K562 (cell line): ENCODE data around the gene PDRG1.

Experiments used
- CEBPB ChIP-seq: fragments of 450-650 bp; IDR thresholded peaks from 2 replicates; pipeline ENCODE4 v1.6.1; 2016; ENCODE audit warnings: missing genetic modification characterization, missing compliant biosample characterization
- FOS ChIP-seq: IDR thresholded peaks from 3 replicates; pipeline ENCODE4 v1.6.1; 2011; ENCODE audit not compliant: insufficient read length; ENCODE audit errors: extremely low read depth
- LEF1 ChIP-seq: fragments of 450-650 bp; IDR thresholded peaks from 2 replicates; pipeline ENCODE4 v1.6.1; 2016; ENCODE audit warnings: mild to moderate bottlenecking
- ZNF445 ChIP-seq: fragments of 250-450 bp; sonication (Bioruptor Pico); IDR thresholded peaks from 2 replicates; pipeline ENCODE4 v1.4.0; 2020; ENCODE audit warnings: low read depth, mild to moderate bottlenecking, moderate library complexity
- TF ChIP-seq, protein P1 (sequence below): sonication (generic); formaldehyde crosslinking; IDR thresholded peaks from 2 replicates; pipeline ENCODE4 v1.8.0; 2022; ENCODE audit warnings: mild to moderate bottlenecking, missing genetic modification reagents
- TF ChIP-seq, protein P2 (sequence below): fragments of 250-450 bp; sonication (Bioruptor Pico); IDR thresholded peaks from 2 replicates; pipeline ENCODE4 v1.4.0; 2020
- TF ChIP-seq, protein P3 (sequence below): sonication (generic); formaldehyde crosslinking; IDR thresholded peaks from 2 replicates; pipeline ENCODE4 v1.8.1; 2022; ENCODE audit warnings: missing genetic modification reagents
- TF ChIP-seq, protein P4 (sequence below), 3 experiments: IDR thresholded peaks in 2 of 3; conservative IDR thresholded peaks in 1 of 3; 2 replicates each; pipeline ENCODE4 v1.5.1; 2011 to 2012; ENCODE audit warnings: low read length in 3 of 3, mild to moderate bottlenecking in 3 of 3, control low read depth in 2 of 3, improper control_type of control experiment in 1 of 3, inconsistent platforms in 1 of 3, low read depth in 1 of 3, mixed read lengths in 1 of 3, moderate library complexity in 1 of 3; ENCODE audit not compliant: insufficient read depth in 2 of 3

DNA sequence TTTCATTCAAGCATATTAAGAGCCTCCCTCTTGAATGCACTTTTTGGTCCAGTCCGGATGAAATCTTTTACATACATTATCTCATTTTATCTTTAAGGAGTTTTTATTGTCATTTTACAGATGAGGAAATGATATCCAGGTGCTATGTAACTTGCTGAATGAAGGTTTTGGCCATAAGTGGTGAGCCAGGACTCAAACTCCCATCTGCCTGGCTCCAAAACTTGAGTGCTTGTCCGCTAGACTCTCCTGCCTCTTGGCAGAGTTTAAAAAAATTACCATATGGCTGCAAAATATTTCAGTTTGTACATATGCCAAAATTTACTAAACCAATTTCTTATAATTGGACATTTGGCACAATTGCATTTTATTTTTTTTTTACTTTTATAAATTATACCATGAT lies 12.2 kb downstream of the PDRG1 start:
- TF ChIP-seq, protein P1, sequence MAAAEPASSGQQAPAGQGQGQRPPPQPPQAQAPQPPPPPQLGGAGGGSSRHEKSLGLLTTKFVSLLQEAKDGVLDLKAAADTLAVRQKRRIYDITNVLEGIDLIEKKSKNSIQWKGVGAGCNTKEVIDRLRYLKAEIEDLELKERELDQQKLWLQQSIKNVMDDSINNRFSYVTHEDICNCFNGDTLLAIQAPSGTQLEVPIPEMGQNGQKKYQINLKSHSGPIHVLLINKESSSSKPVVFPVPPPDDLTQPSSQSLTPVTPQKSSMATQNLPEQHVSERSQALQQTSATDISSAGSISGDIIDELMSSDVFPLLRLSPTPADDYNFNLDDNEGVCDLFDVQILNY (CRISPR knock-in tag) = no peak
- TF ChIP-seq FOS (no peak), LEF1 (no peak), ZNF445 (no peak), CEBPB (tag) (no peak)
- TF ChIP-seq, protein P2, sequence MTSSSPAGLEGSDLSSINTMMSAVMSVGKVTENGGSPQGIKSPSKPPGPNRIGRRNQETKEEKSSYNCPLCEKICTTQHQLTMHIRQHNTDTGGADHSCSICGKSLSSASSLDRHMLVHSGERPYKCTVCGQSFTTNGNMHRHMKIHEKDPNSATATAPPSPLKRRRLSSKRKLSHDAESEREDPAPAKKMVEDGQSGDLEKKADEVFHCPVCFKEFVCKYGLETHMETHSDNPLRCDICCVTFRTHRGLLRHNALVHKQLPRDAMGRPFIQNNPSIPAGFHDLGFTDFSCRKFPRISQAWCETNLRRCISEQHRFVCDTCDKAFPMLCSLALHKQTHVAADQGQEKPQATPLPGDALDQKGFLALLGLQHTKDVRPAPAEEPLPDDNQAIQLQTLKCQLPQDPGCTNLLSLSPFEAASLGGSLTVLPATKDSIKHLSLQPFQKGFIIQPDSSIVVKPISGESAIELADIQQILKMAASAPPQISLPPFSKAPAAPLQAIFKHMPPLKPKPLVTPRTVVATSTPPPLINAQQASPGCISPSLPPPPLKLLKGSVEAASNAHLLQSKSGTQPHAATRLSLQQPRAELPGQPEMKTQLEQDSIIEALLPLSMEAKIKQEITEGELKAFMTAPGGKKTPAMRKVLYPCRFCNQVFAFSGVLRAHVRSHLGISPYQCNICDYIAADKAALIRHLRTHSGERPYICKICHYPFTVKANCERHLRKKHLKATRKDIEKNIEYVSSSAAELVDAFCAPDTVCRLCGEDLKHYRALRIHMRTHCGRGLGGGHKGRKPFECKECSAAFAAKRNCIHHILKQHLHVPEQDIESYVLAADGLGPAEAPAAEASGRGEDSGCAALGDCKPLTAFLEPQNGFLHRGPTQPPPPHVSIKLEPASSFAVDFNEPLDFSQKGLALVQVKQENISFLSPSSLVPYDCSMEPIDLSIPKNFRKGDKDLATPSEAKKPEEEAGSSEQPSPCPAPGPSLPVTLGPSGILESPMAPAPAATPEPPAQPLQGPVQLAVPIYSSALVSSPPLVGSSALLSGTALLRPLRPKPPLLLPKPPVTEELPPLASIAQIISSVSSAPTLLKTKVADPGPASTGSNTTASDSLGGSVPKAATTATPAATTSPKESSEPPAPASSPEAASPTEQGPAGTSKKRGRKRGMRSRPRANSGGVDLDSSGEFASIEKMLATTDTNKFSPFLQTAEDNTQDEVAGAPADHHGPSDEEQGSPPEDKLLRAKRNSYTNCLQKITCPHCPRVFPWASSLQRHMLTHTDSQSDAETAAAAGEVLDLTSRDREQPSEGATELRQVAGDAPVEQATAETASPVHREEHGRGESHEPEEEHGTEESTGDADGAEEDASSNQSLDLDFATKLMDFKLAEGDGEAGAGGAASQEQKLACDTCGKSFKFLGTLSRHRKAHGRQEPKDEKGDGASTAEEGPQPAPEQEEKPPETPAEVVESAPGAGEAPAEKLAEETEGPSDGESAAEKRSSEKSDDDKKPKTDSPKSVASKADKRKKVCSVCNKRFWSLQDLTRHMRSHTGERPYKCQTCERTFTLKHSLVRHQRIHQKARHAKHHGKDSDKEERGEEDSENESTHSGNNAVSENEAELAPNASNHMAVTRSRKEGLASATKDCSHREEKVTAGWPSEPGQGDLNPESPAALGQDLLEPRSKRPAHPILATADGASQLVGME = no peak
- TF ChIP-seq, protein P3, sequence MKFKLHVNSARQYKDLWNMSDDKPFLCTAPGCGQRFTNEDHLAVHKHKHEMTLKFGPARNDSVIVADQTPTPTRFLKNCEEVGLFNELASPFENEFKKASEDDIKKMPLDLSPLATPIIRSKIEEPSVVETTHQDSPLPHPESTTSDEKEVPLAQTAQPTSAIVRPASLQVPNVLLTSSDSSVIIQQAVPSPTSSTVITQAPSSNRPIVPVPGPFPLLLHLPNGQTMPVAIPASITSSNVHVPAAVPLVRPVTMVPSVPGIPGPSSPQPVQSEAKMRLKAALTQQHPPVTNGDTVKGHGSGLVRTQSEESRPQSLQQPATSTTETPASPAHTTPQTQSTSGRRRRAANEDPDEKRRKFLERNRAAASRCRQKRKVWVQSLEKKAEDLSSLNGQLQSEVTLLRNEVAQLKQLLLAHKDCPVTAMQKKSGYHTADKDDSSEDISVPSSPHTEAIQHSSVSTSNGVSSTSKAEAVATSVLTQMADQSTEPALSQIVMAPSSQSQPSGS (CRISPR knock-in tag) = no peak
- TF ChIP-seq, protein P4, sequence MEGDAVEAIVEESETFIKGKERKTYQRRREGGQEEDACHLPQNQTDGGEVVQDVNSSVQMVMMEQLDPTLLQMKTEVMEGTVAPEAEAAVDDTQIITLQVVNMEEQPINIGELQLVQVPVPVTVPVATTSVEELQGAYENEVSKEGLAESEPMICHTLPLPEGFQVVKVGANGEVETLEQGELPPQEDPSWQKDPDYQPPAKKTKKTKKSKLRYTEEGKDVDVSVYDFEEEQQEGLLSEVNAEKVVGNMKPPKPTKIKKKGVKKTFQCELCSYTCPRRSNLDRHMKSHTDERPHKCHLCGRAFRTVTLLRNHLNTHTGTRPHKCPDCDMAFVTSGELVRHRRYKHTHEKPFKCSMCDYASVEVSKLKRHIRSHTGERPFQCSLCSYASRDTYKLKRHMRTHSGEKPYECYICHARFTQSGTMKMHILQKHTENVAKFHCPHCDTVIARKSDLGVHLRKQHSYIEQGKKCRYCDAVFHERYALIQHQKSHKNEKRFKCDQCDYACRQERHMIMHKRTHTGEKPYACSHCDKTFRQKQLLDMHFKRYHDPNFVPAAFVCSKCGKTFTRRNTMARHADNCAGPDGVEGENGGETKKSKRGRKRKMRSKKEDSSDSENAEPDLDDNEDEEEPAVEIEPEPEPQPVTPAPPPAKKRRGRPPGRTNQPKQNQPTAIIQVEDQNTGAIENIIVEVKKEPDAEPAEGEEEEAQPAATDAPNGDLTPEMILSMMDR (IDR thresholded peaks at IDR 0.05 in 2 of 3, conservative IDR thresholded peaks at IDR 0.05 in 1 of 3; ENCODE audit: insufficient read depth in 2 of 3, low read depth in 1 of 3, low read length in 3 of 3) = no peak
